Panc1 (cell line): ENCODE data around the gene PDGFD.

Experiments used
- POLR2AphosphoS5 ChIP-seq: IDR thresholded peaks from 2 replicates; pipeline ENCODE4 v1.6.1; 2012; ENCODE audit warnings: mild to moderate bottlenecking, low read depth, low read length, moderate library complexity
- SIN3A ChIP-seq: IDR thresholded peaks from 2 replicates; pipeline ENCODE4 v1.6.1; 2012; ENCODE audit warnings: low read depth, mild to moderate bottlenecking, low read length, moderate library complexity, borderline replicate concordance; ENCODE audit not compliant: insufficient read depth
- TCF7L2 ChIP-seq: IDR thresholded peaks from 2 replicates; pipeline ENCODE4 v1.6.1; 2011; ENCODE audit warnings: mild to moderate bottlenecking, low read depth, low read length, inconsistent platforms
- TF ChIP-seq, protein P1 (sequence below): fragments of 450-650 bp; IDR thresholded peaks from 2 replicates; pipeline ENCODE4 v1.5.1; 2017; ENCODE audit warnings: mild to moderate bottlenecking
- TF ChIP-seq, protein P2 (sequence below), 2 experiments: IDR thresholded peaks; 2 replicates each; pipeline ENCODE4 v1.6.1; 2011 to 2012; ENCODE audit warnings: low read depth in 2 of 2, control low read depth in 1 of 2, low read length in 1 of 2, mild to moderate bottlenecking in 1 of 2, moderate library complexity in 1 of 2; ENCODE audit not compliant: insufficient read depth in 1 of 2

DNA sequence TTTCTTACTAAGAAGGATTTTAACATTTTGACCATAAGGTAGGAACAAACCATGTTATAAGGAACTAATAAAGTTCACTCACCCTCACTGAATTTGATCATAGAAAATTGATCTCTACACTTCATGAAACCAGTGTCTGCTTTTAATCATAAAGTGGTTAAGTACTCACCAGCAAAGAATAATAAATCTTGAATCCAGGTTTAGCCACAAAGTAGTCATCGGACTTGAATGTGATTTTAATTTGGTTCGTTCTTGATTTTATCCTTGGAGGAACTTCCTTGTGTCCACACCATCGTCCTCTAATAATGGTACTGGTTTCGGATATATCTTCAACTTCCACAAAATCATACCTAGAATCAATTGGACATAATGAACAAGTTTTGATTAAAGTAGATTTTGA lies 168.1 kb downstream of the PDGFD start:
- TF ChIP-seq, protein P1, sequence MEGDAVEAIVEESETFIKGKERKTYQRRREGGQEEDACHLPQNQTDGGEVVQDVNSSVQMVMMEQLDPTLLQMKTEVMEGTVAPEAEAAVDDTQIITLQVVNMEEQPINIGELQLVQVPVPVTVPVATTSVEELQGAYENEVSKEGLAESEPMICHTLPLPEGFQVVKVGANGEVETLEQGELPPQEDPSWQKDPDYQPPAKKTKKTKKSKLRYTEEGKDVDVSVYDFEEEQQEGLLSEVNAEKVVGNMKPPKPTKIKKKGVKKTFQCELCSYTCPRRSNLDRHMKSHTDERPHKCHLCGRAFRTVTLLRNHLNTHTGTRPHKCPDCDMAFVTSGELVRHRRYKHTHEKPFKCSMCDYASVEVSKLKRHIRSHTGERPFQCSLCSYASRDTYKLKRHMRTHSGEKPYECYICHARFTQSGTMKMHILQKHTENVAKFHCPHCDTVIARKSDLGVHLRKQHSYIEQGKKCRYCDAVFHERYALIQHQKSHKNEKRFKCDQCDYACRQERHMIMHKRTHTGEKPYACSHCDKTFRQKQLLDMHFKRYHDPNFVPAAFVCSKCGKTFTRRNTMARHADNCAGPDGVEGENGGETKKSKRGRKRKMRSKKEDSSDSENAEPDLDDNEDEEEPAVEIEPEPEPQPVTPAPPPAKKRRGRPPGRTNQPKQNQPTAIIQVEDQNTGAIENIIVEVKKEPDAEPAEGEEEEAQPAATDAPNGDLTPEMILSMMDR: no peak
- TF ChIP-seq POLR2AphosphoS5 (no peak), TCF7L2 (no peak), SIN3A (no peak)
- TF ChIP-seq, protein P2, sequence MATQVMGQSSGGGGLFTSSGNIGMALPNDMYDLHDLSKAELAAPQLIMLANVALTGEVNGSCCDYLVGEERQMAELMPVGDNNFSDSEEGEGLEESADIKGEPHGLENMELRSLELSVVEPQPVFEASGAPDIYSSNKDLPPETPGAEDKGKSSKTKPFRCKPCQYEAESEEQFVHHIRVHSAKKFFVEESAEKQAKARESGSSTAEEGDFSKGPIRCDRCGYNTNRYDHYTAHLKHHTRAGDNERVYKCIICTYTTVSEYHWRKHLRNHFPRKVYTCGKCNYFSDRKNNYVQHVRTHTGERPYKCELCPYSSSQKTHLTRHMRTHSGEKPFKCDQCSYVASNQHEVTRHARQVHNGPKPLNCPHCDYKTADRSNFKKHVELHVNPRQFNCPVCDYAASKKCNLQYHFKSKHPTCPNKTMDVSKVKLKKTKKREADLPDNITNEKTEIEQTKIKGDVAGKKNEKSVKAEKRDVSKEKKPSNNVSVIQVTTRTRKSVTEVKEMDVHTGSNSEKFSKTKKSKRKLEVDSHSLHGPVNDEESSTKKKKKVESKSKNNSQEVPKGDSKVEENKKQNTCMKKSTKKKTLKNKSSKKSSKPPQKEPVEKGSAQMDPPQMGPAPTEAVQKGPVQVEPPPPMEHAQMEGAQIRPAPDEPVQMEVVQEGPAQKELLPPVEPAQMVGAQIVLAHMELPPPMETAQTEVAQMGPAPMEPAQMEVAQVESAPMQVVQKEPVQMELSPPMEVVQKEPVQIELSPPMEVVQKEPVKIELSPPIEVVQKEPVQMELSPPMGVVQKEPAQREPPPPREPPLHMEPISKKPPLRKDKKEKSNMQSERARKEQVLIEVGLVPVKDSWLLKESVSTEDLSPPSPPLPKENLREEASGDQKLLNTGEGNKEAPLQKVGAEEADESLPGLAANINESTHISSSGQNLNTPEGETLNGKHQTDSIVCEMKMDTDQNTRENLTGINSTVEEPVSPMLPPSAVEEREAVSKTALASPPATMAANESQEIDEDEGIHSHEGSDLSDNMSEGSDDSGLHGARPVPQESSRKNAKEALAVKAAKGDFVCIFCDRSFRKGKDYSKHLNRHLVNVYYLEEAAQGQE (IDR thresholded peaks at IDR 0.05; ENCODE audit: insufficient read depth in 1 of 2, low read depth in 2 of 2, low read length in 1 of 2): no peak
